Measurements from ENCODE around the gene RUSC2.
"Not testable (repeated sequence)": the region's sequence is repeated elsewhere in the genome, so short reads cannot be mapped to it uniquely, and the experiment has no call there.

The RUSC2 gene

GRCh38 chr9:35518981-35519679, 29.2 kb downstream of the RUSC2 start:
- DNase-seq = no peak
- in situ Hi-C loops (cut with MboI; ENCODE audit: low pct_unique_long_range_greater_than_20kb, low sequenced_read_pairs) = no loop called here

GRCh38 chr9:35519692-35520363, 29.9 kb downstream of the RUSC2 start:
- in situ Hi-C loops (cut with MboI; ENCODE audit: low pct_unique_long_range_greater_than_20kb, low sequenced_read_pairs) = no loop called here
- peak; percentile 33 for DNase-seq

- no peak for DNase-seq
- in situ Hi-C loops (cut with MboI; ENCODE audit: low pct_unique_long_range_greater_than_20kb, low sequenced_read_pairs) = no loop called here
Measured at GRCh38 chr9:35520364-35520710, 30.4 kb downstream of the RUSC2 start.

- in situ Hi-C loops (cut with MboI; ENCODE audit: low pct_unique_long_range_greater_than_20kb, low sequenced_read_pairs) = no loop called here
- DNase-seq = no peak
Measured at GRCh38 chr9:35521708-35522107, 31.8 kb downstream of the RUSC2 start.

GRCh38 chr9:35522187-35522586, 32.3 kb downstream of the RUSC2 start:
- in situ Hi-C loops (cut with MboI; ENCODE audit: low pct_unique_long_range_greater_than_20kb, low sequenced_read_pairs) = no loop called here
- DNase-seq = no peak

GRCh38 chr9:35522700-35523099, 32.8 kb downstream of the RUSC2 start:
- in situ Hi-C loops (cut with MboI; ENCODE audit: low pct_unique_long_range_greater_than_20kb, low sequenced_read_pairs) = no loop called here
- DNase-seq = no peak

- DNase-seq; in situ Hi-C loops (cut with MboI; ENCODE audit: low pct_unique_long_range_greater_than_20kb, low sequenced_read_pairs): not testable (repeated sequence)
Measured at GRCh38 chr9:35523556-35523955, 33.6 kb downstream of the RUSC2 start.

GRCh38 chr9:35526087-35526801, 36.3 kb downstream of the RUSC2 start:
- DNase-seq = peak; percentile 11
- in situ Hi-C loops (cut with MboI; ENCODE audit: low pct_unique_long_range_greater_than_20kb, low sequenced_read_pairs) = no loop called here

GRCh38 chr9:35529161-35529823, 39.4 kb downstream of the RUSC2 start:
- in situ Hi-C loops (cut with MboI; ENCODE audit: low pct_unique_long_range_greater_than_20kb, low sequenced_read_pairs) = no loop called here
- DNase-seq = no peak

- no peak for DNase-seq
- in situ Hi-C loops (cut with MboI; ENCODE audit: low pct_unique_long_range_greater_than_20kb, low sequenced_read_pairs) = no loop called here
Measured at GRCh38 chr9:35533398-35533797, 43.5 kb downstream of the RUSC2 start.

GRCh38 chr9:35534921-35535320, 45.0 kb downstream of the RUSC2 start:
- DNase-seq; in situ Hi-C loops (cut with MboI; ENCODE audit: low pct_unique_long_range_greater_than_20kb, low sequenced_read_pairs): not testable (repeated sequence)

- in situ Hi-C loops (cut with MboI; ENCODE audit: low pct_unique_long_range_greater_than_20kb, low sequenced_read_pairs) = no loop called here
- no peak for DNase-seq
Measured at GRCh38 chr9:35537913-35538312, 48.0 kb downstream of the RUSC2 start.

GRCh38 chr9:35538361-35539234, 48.7 kb downstream of the RUSC2 start:
- in situ Hi-C loops (cut with MboI; ENCODE audit: low pct_unique_long_range_greater_than_20kb, low sequenced_read_pairs) = no loop called here
- no peak for DNase-seq
